ENCODE measurements around the gene SLFN12L.
"Not testable (repeated sequence)": the region's sequence is repeated elsewhere in the genome, so short reads cannot be mapped to it uniquely, and the experiment has no call there.

The SLFN12L gene

GRCh38 chr17:35537601-35538141 lies at the start of gene SLFN12L:
TSS of gene SLFN12L (minus strand) at chr17:35537678. CDS start at chr17:35522364, 15,314 bp downstream.
- no peak for FAIRE-seq

GRCh38 chr17:35586569-35587073 lies 49.1 kb upstream of the SLFN12L start:
- FAIRE-seq: no peak

GRCh38 chr17:35584061-35584460 lies 46.6 kb upstream of the SLFN12L start:
- FAIRE-seq: no peak

- FAIRE-seq: no peak
Measured at GRCh38 chr17:35578929-35579432, 41.5 kb upstream of the SLFN12L start.

GRCh38 chr17:35578197-35578928 lies 40.9 kb upstream of the SLFN12L start, which contains the start of gene PEX12:
TSS of gene PEX12 (minus strand) at chr17:35578571. CDS start at chr17:35578021, 550 bp downstream.
- peak; percentile 9 for FAIRE-seq

GRCh38 chr17:35577830-35578196 lies 40.3 kb upstream of the SLFN12L start:
- FAIRE-seq: no peak

- FAIRE-seq: no peak
Measured at GRCh38 chr17:35575759-35576158, 38.3 kb upstream of the SLFN12L start.

- no peak for FAIRE-seq
Measured at GRCh38 chr17:35569405-35569804, 31.9 kb upstream of the SLFN12L start.

GRCh38 chr17:35568561-35568960 lies 31.1 kb upstream of the SLFN12L start:
- FAIRE-seq: no peak

GRCh38 chr17:35566968-35567367 lies 29.5 kb upstream of the SLFN12L start:
- no peak for FAIRE-seq

GRCh38 chr17:35563181-35563580 lies 25.7 kb upstream of the SLFN12L start:
- FAIRE-seq: not testable (repeated sequence)

GRCh38 chr17:35560703-35561102 lies 23.2 kb upstream of the SLFN12L start, which contains the start of gene SLFN14:
TSS of gene SLFN14 (minus strand) at chr17:35560819. CDS start at chr17:35558062, 2,757 bp downstream.
- FAIRE-seq: no peak

- FAIRE-seq: no peak
Measured at GRCh38 chr17:35559495-35560210, 22.2 kb upstream of the SLFN12L start.

GRCh38 chr17:35557353-35557752 lies 19.9 kb upstream of the SLFN12L start:
- FAIRE-seq: no peak

- no peak for FAIRE-seq
Measured at GRCh38 chr17:35555691-35556090, 18.2 kb upstream of the SLFN12L start.

GRCh38 chr17:35554668-35555067 lies 17.2 kb upstream of the SLFN12L start:
- FAIRE-seq: no peak

GRCh38 chr17:35553310-35553709 lies 15.8 kb upstream of the SLFN12L start:
- no peak for FAIRE-seq

GRCh38 chr17:35548978-35549377 lies 11.5 kb upstream of the SLFN12L start:
- no peak for FAIRE-seq

GRCh38 chr17:35548208-35548810 lies 10.8 kb upstream of the SLFN12L start:
- FAIRE-seq: no peak

- FAIRE-seq: no peak
Measured at GRCh38 chr17:35546487-35546886, 9.0 kb upstream of the SLFN12L start.

GRCh38 chr17:35545150-35545549 lies 7.7 kb upstream of the SLFN12L start:
- no peak for FAIRE-seq

- FAIRE-seq: no peak
Measured at GRCh38 chr17:35543856-35544255, 6.4 kb upstream of the SLFN12L start.

GRCh38 chr17:35542990-35543389 lies 5.5 kb upstream of the SLFN12L start:
- no peak for FAIRE-seq

Data from islet of Langerhans (tissue), 1 donor.